GM12892 (cell line): ENCODE data around the gene CDCA8.
"Not testable (repeated sequence)": the region's sequence is repeated elsewhere in the genome, so short reads cannot be mapped to it uniquely, and the experiment has no call there.

ENCODE experiments used
- DNase-seq: peaks from one replicate; pipeline ENCODE4 v3.0.0; 2011; ENCODE audit not compliant: insufficient read length
- FAIRE-seq: peaks from 2 replicates; lab custom pipeline; 2011; peaks lifted over from hg19 to GRCh38; lab: Jason Lieb, UNC
- POLR2A ChIP-seq: IDR thresholded peaks from 2 replicates; pipeline ENCODE4 v1.6.1; 2011; ENCODE audit warnings: low read depth, low read length, control low read depth
- POLR2AphosphoS5 ChIP-seq: IDR thresholded peaks from 2 replicates; pipeline ENCODE4 v1.6.1; 2011; ENCODE audit warnings: low read depth, low read length, control low read depth
- TAF1 ChIP-seq: IDR thresholded peaks from 2 replicates; pipeline ENCODE4 v1.6.1; 2011; ENCODE audit warnings: low read depth, mild to moderate bottlenecking, control low read depth, low read length, borderline replicate concordance

CDCA8 gene

GRCh38 chr1:37731312-37732019, 39.1 kb downstream of the CDCA8 start:
- no peak for DNase-seq
- FAIRE-seq, result no peak
- TF ChIP-seq POLR2A (no peak), TAF1 (no peak), POLR2AphosphoS5 (no peak)

DNA sequence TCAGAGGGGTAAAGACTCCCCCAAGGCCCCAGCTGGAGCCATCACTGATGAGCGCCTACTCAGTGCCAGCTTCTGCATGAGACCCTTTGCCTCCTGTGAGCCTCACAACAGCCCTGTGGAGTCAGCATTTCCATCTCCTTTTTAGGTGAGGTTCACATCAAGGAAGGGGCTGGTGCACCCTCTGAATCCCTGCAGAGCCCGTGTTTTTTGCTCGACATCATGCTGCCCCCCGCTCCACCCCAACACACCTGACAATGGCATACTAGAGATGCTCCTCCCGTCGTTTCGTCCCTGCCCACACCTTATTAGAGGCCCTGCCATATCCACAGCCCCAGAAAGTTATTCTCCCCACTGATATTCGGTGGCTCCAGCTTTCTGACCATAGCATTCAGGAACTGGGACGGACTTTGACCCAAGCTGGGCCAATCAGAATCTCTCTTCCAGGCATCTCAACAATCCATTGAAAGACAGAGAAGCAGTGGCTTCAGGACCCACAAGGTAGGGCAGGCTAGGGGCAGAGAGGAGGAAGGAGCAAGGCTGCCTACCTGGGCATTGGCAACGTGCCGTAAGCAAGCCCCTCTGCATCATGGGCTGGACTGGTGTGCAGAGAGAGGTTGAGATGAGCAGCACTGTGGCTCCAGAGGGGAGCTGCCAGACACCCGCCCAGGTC, 39.9 kb downstream of the CDCA8 start:
- TF ChIP-seq POLR2AphosphoS5, result no peak
- no peak for TF ChIP-seq TAF1
- TF ChIP-seq POLR2A, result no peak
- no peak for DNase-seq
- FAIRE-seq, result no peak

- no peak for TF ChIP-seq TAF1
- DNase-seq (no peak), FAIRE-seq (no peak)
Measured at GRCh38 chr1:37734629-37735591, 42.6 kb downstream of the CDCA8 start.

DNA sequence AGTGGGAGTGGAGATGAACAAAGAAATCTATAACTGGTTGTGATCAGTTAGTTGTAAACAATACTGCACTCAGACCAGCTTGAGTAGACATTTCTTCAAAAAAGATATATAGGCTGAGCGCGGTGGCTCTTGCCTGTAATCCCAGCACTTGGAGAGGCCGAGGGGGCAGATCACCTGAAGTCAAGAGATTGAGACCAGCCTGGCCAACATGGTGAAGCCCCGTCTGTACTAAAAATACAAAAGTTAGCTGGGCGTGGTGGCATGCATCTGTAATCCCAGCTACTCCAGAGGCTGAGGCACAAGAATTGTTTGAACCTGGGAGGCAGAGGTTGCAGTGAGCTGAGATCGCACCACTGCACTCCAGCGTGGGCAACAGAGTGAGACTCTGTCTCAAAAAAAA, 45.7 kb downstream of the CDCA8 start:
- FAIRE-seq, result not testable (repeated sequence)

DNA sequence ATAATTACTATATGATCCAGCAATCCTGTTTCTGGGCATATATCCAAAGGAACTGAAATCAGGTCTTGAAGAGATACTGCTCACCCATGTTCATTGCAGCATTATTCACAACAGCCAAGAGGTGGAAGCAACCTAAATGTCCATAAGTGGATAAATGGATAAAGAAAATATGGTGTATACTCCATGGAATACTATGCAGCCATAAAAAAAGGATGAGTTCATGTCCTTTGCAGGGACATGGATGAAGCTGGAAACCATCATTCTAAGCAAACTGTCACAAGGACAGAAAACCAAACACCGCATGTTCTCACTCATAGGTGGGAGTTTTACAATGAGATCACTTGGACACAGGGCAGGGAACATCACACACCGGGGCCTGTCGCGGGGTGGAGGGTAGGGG, 46.3 kb downstream of the CDCA8 start:
- FAIRE-seq, DNase-seq: not testable (repeated sequence)

More for the DNA sequence above, 45.7 kb downstream of the CDCA8 start:
- not testable (repeated sequence) for DNase-seq

GRCh38 chr1:37739222-37739621, 46.9 kb downstream of the CDCA8 start:
- no peak for FAIRE-seq
- DNase-seq, result no peak
- TF ChIP-seq POLR2AphosphoS5, result no peak
- no peak for TF ChIP-seq POLR2A
- no peak for TF ChIP-seq TAF1

DNA sequence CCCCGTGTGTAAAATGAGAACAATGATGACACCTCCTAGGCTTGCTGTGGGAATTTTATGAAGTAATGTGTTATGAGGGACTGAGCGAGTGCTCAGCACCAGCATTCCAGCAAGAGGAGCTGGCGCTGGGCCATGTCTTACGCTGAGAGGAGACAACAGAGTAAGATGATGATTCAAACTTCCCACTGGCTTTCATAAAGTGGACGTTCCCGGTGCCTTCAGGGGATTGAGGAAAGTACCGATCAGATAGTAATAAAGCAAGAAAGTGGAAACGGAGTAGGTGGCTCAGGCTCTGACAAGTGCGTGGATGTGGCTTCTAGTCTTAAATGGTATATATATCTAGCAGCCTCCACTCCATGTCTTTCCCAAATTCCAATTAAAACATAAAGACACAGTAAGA, 48.8 kb downstream of the CDCA8 start:
- FAIRE-seq (no peak), DNase-seq (no peak)
- TF ChIP-seq POLR2A (no peak), POLR2AphosphoS5 (no peak), TAF1 (no peak)

DNA sequence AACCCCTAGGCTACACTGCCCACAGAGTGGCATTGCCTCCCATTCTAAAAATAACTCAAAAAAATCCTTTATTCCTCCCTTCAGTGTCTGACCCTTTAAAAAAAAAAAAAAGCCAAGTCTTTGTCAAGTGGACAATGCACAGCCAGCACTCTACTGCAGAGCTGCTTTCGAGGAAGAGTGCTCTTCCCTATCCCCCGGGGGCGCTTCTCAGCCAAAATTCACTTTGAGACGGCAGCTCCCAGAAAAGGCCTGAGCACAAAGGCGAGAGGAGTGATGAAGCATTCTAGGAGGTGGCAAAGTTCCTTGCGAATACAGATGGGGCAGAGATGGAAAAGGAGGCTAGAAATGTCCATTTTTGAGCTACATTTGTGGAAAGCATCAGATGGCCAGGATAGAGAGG, 49.3 kb downstream of the CDCA8 start:
- TF ChIP-seq POLR2AphosphoS5 (no peak), POLR2A (no peak), TAF1 (no peak)
- FAIRE-seq (no peak), DNase-seq (no peak)

- FAIRE-seq, result no peak
Measured at GRCh38 chr1:37746806-37747205, 54.5 kb downstream of the CDCA8 start.

DNA sequence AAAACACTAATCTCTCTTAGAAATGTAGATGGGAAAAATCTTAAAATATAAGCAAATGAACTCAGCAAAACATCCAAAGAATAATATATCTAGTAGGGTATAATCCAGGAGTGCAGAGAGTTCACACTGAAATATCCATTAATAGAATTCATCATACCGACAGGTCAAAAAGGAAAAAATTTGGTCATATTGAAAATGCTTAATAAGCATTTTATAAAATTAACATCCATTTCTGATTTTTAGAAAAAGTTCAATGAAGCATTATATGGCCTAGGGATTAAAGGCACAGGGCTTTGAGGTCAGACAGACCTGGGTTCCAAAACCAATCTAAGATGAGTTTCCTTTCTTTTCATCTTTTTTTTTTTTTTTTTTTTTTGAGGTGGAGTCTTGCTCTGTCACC, 56.2 kb downstream of the CDCA8 start:
- TF ChIP-seq POLR2AphosphoS5 (no peak), TAF1 (no peak), POLR2A (no peak)
- FAIRE-seq (no peak), DNase-seq (no peak)

More at GRCh38 chr1:37746806-37747205, 54.5 kb downstream of the CDCA8 start:
- TF ChIP-seq TAF1 (no peak), POLR2A (no peak), POLR2AphosphoS5 (no peak)
- no peak for DNase-seq

DNA sequence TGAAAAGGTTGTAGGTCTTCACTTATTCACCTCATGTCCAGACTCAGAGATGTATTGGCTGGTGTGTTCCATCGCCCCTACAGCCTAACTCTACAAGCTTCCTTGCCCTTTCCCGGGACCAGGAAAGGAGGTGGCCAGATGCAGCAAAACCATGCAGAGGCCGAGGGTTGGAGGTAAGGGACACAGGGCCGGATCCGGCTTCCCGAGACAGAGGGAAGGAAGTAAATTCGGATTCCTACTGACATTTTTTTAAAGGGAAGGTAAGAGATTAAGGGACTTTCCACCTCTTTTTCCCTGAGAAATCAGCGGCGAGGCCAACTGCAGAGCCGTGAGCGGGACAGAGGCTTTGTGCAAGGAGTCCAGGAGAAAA, 59.9 kb downstream of the CDCA8 start:
- no peak for TF ChIP-seq POLR2AphosphoS5
- TF ChIP-seq TAF1, result no peak
- no peak for TF ChIP-seq POLR2A
- no peak for DNase-seq
- no peak for FAIRE-seq
